HG02973 (cell line): ENCODE results near the gene BHLHA9.
"Not testable (repeated sequence)": the region's sequence is repeated elsewhere in the genome, so short reads cannot be mapped to it uniquely, and the experiment has no call there.

Experiments used
- ATAC-seq: cut with Tn5 transposase; IDR thresholded peaks from one replicate; pipeline ENCODE4 v1.9.1; 2021; ENCODE audit warnings: moderate library complexity; ENCODE audit not compliant: unreplicated experiment

BHLHA9 gene

GRCh38 chr17:1298606-1299005 lies 28.4 kb downstream of the BHLHA9 start:
- ATAC-seq: no peak

GRCh38 chr17:1299552-1300370 lies 29.5 kb downstream of the BHLHA9 start:
- no peak for ATAC-seq

GRCh38 chr17:1300371-1300905 lies 30.2 kb downstream of the BHLHA9 start:
- no peak for ATAC-seq

GRCh38 chr17:1301546-1301945 lies 31.3 kb downstream of the BHLHA9 start:
- no peak for ATAC-seq

GRCh38 chr17:1302761-1303160 lies 32.5 kb downstream of the BHLHA9 start:
- no peak for ATAC-seq

GRCh38 chr17:1304522-1304921 lies 34.3 kb downstream of the BHLHA9 start:
- no peak for ATAC-seq

GRCh38 chr17:1304962-1305563 lies 34.8 kb downstream of the BHLHA9 start:
- ATAC-seq: no peak

- not testable (repeated sequence) for ATAC-seq
Observed at GRCh38 chr17:1307829-1308228, 37.6 kb downstream of the BHLHA9 start.

- ATAC-seq: no peak
Observed at GRCh38 chr17:1312261-1312870, 42.1 kb downstream of the BHLHA9 start.

GRCh38 chr17:1313270-1314005 lies 43.2 kb downstream of the BHLHA9 start:
- ATAC-seq: no peak

GRCh38 chr17:1315409-1315808 lies 45.2 kb downstream of the BHLHA9 start:
- ATAC-seq: no peak

- ATAC-seq: no peak
Observed at GRCh38 chr17:1315891-1316403, 45.7 kb downstream of the BHLHA9 start.
